OCI-LY1 (cell line): ENCODE data around the gene OSBPL6.

Experiments used
- H2AFZ ChIP-seq: fragments of 200-600 bp; sonication (generic), shearing (Covaris generic); 2 replicates; pipeline ENCODE4 v1.6.0; 2014; ENCODE audit warnings: antibody characterized with exemption, mild to moderate bottlenecking, low read length
- H3F3A ChIP-seq: fragments of 200-600 bp; sonication (generic), shearing (Covaris generic); 2 replicates; pipeline ENCODE4 v1.6.0; 2014; ENCODE audit warnings: mild to moderate bottlenecking, antibody characterized with exemption, low read length, moderate library complexity; ENCODE audit not compliant: insufficient read depth
- H3K27ac ChIP-seq: fragments of 200-600 bp; sonication (generic); 2 replicates; pipeline ENCODE4 v1.5.1; 2014; ENCODE audit warnings: low read length, mixed run types, mild to moderate bottlenecking, low read depth; ENCODE audit not compliant: poor library complexity, severe bottlenecking
- H3K27me3 ChIP-seq: fragments of 200-600 bp; sonication (generic); 2 replicates; pipeline ENCODE4 v1.6.0; 2014; ENCODE audit warnings: antibody characterized with exemption, mild to moderate bottlenecking, low read length, moderate library complexity; ENCODE audit not compliant: insufficient read depth
- H3K36me3 ChIP-seq: fragments of 200-600 bp; sonication (generic); 2 replicates; pipeline ENCODE4 v1.6.1; 2014; ENCODE audit warnings: mild to moderate bottlenecking, antibody characterized with exemption, low read length, moderate library complexity, mixed read lengths; ENCODE audit not compliant: insufficient read depth
- H3K4me1 ChIP-seq: fragments of 200-600 bp; sonication (generic); 2 replicates; pipeline ENCODE4 v1.5.1; 2014; ENCODE audit warnings: mild to moderate bottlenecking, low read length, moderate library complexity; ENCODE audit not compliant: insufficient read depth, severe bottlenecking
- H3K4me2 ChIP-seq: fragments of 200-600 bp; sonication (generic), shearing (Covaris generic); 2 replicates; pipeline ENCODE4 v1.6.1; 2014; ENCODE audit warnings: low read length
- H3K4me3 ChIP-seq: fragments of 200-600 bp; sonication (generic); 2 replicates; pipeline ENCODE4 v1.5.1; 2014; ENCODE audit warnings: low read length, low read depth, mild to moderate bottlenecking, mixed read lengths; ENCODE audit not compliant: poor library complexity, severe bottlenecking
- H3K79me2 ChIP-seq: fragments of 200-600 bp; shearing (Covaris generic); 2 replicates; pipeline ENCODE4 v1.6.1; 2016; ENCODE audit warnings: mixed run types, low read length, mixed read lengths; ENCODE audit not compliant: insufficient read depth
- H3K9ac ChIP-seq: fragments of 200-600 bp; sonication (generic), shearing (Covaris generic); 2 replicates; pipeline ENCODE4 v1.6.1; 2014; ENCODE audit warnings: mild to moderate bottlenecking, low read length, mixed read lengths
- H3K9me2 ChIP-seq: fragments of 200-600 bp; sonication (generic), shearing (Covaris generic); 2 replicates; pipeline ENCODE4 v1.6.1; 2014; ENCODE audit warnings: low read depth, mild to moderate bottlenecking, low read length, mixed read lengths
- H3K9me3 ChIP-seq: fragments of 200-600 bp; shearing (Covaris generic); 2 replicates; pipeline ENCODE4 v1.6.1; 2014; ENCODE audit warnings: low read length, mixed read lengths
- H4K20me1 ChIP-seq: fragments of 200-600 bp; sonication (generic), shearing (Covaris generic); 2 replicates; pipeline ENCODE4 v1.6.0; 2016; ENCODE audit warnings: mild to moderate bottlenecking, low read length; ENCODE audit not compliant: insufficient read depth
- CTCF ChIP-seq: fragments of 200-600 bp; sonication (generic), shearing (Covaris generic); IDR thresholded peaks from 2 replicates; pipeline ENCODE4 v1.5.1; 2017; ENCODE audit warnings: mild to moderate bottlenecking, antibody characterized with exemption, low read length, moderate library complexity, mixed read lengths
- EZH2 ChIP-seq: fragments of 200-600 bp; sonication (generic), shearing (Covaris generic); IDR thresholded peaks from 2 replicates; pipeline ENCODE4 v1.8.0; 2017; ENCODE audit warnings: borderline replicate concordance, mixed run types, mild to moderate bottlenecking, antibody characterized with exemption, low read length, moderate library complexity, mixed read lengths

Gene OSBPL6

GRCh38 chr2:178187861-178188260 is 6.5 kb upstream of the OSBPL6 start:
- H3K36me3 ChIP-seq: no peaks in the 10 kb centered on the region
- no peak overlapping the region for H2AFZ ChIP-seq
- no peaks in the 10 kb centered on the region for H4K20me1 ChIP-seq
- no peak overlapping the region for H3K4me2 ChIP-seq
- no peaks in the 10 kb centered on the region for H3K27me3 ChIP-seq
- H3K9me2 ChIP-seq: no peaks in the 10 kb centered on the region
- H3K9ac ChIP-seq: no peak overlapping the region
- H3K4me3 ChIP-seq: no peak overlapping the region
- no peak overlapping the region for H3K27ac ChIP-seq
- H3K79me2 ChIP-seq: no peaks in the 10 kb centered on the region
- H3K4me1 ChIP-seq: no peaks in the 10 kb centered on the region
- TF ChIP-seq CTCF (no peak), EZH2 (no peak)
- no peaks in the 10 kb centered on the region for H3K9me3 ChIP-seq
- no peaks in the 10 kb centered on the region for H3F3A ChIP-seq

GRCh38 chr2:178188466-178188865 is 5.8 kb upstream of the OSBPL6 start:
- no peaks in the 10 kb centered on the region for H3K27me3 ChIP-seq
- H3F3A ChIP-seq: no peaks in the 10 kb centered on the region
- TF ChIP-seq CTCF: no peak
- TF ChIP-seq EZH2: no peak

GRCh38 chr2:178191004-178191508 is 3.3 kb upstream of the OSBPL6 start:
- Histone ChIP-seq H4K20me1 (no peaks in the 10 kb centered on the region), H3K4me3 (no peak overlapping the region), H3K9ac (no peak overlapping the region), H3K27me3 (no peaks in the 10 kb centered on the region), H3K4me2 (peak overlapping the region; percentile 14; the same call in 1 of the 2 replicates), H3K36me3 (no peaks in the 10 kb centered on the region), H3K9me2 (no peaks in the 10 kb centered on the region), H3K4me1 (peaks cover 15% of the 10 kb centered on the region), H3K27ac (no peak overlapping the region), H3F3A (no peaks in the 10 kb centered on the region), H2AFZ (no peak overlapping the region), H3K9me3 (no peaks in the 10 kb centered on the region), H3K79me2 (no peaks in the 10 kb centered on the region)
- TF ChIP-seq CTCF (no peak), EZH2 (no peak)

More at GRCh38 chr2:178188466-178188865, 5.8 kb upstream of the OSBPL6 start:
- H3K4me1 ChIP-seq: no peaks in the 10 kb centered on the region
- no peaks in the 10 kb centered on the region for H3K9me3 ChIP-seq
- no peaks in the 10 kb centered on the region for H3K36me3 ChIP-seq
- no peak overlapping the region for H3K4me3 ChIP-seq
- no peaks in the 10 kb centered on the region for H3K9me2 ChIP-seq
- no peak overlapping the region for H2AFZ ChIP-seq
- no peaks in the 10 kb centered on the region for H3K79me2 ChIP-seq
- H4K20me1 ChIP-seq: no peaks in the 10 kb centered on the region
- H3K9ac ChIP-seq: no peak overlapping the region
- no peak overlapping the region for H3K4me2 ChIP-seq
- no peak overlapping the region for H3K27ac ChIP-seq
